ENCODE measurements around the gene ICAM1. TPM values are rescaled to one million over a fixed set of nuclear protein-coding genes. Genes with fewer than 3 reads are reported as not detected.

ICAM1 gene
- polyA plus RNA-seq, 3 donors = 21.6 to 118 (median 40.8) TPM

GRCh38 chr19:10222201-10222890 is 48.6 kb upstream of the ICAM1 start:
- H3K9ac ChIP-seq (ENCODE audit: insufficient read depth, low read length, poor library complexity, severe bottlenecking) = no peak overlapping the region
- Mint-ChIP-seq H3K4me1 (peaks cover 15% of the 10 kb centered on the region), H3K9me3 (peaks cover 0 to 2% (median 0%) of the 10 kb centered on the region in 7 donors), H3K27ac (peak overlapping the region; percentile 16 to 77 (median 44)), H3K36me3 (peaks cover 0 to 7% of the 10 kb centered on the region in 2 donors), H3K4me3 (peak overlapping the region; percentile 5 to 77), H3K27me3 (ENCODE audit: low read depth in 3 of 3) (peaks cover 3 to 13% (median 9%) of the 10 kb centered on the region in 3 donors)
- TF ChIP-seq CTCF (IDR thresholded peaks at IDR 0.05) = no peak
- 10% methylated on average over 5 of the region's 14 CpGs for WGBS (ENCODE audit: insufficient coverage)
- peak overlapping the region in 1 of 2 donors; percentile 16 for H3K27ac ChIP-seq (ENCODE audit: low read depth in 1 of 2, low read length in 2 of 2)
- H3K27me3 ChIP-seq (ENCODE audit: control insufficient read depth in 2 of 2, insufficient read depth in 2 of 2, low read length in 2 of 2) = no peaks in the 10 kb centered on the region
- no peaks in the 10 kb centered on the region for H4K20me1 ChIP-seq (ENCODE audit: insufficient read depth, low read length)
- DNase-seq = peak; percentile 52 to 66 (median 64)
- peaks cover 9 to 23% of the 10 kb centered on the region in 2 donors for H3K4me1 ChIP-seq (ENCODE audit: control insufficient read depth in 1 of 2, insufficient read depth in 2 of 2, low read length in 2 of 2)
- no peak overlapping the region for H2AFZ ChIP-seq (ENCODE audit: insufficient read depth, low read depth, low read length, poor library complexity, severe bottlenecking)
- no peaks in the 10 kb centered on the region for H3K79me2 ChIP-seq (ENCODE audit: insufficient read depth, low read length)
- H3K36me3 ChIP-seq (replicated peaks in 1 of 2; ENCODE audit: control insufficient read depth in 1 of 2, insufficient read depth in 2 of 2, low read length in 2 of 2) = no peaks in the 10 kb centered on the region
- intact Hi-C loops (cut with micrococcal nuclease) = no loop called here
- peaks cover 0 to 2% of the 10 kb centered on the region in 2 donors for H3K9me3 ChIP-seq (replicated peaks in 1 of 2; ENCODE audit: control insufficient read depth in 1 of 2, insufficient read depth in 1 of 2, low read length in 2 of 2)
- no peak overlapping the region for H3K4me3 ChIP-seq (replicated peaks in 1 of 3; ENCODE audit: low read depth in 2 of 3, low read length in 3 of 3)
- peak overlapping the region; percentile 24 for H3K4me2 ChIP-seq (replicated peaks; ENCODE audit: extremely low read depth, low read length, poor library complexity, severe bottlenecking)

GRCh38 chr19:10223488-10224213 is 47.3 kb upstream of the ICAM1 start:
- no peaks in the 10 kb centered on the region for H4K20me1 ChIP-seq (ENCODE audit: insufficient read depth, low read length)
- Mint-ChIP-seq H3K4me3 (no peak overlapping the region), H3K27me3 (ENCODE audit: low read depth in 3 of 3) (peaks cover 3 to 13% (median 9%) of the 10 kb centered on the region in 3 donors), H3K4me1 (peaks cover 22% of the 10 kb centered on the region), H3K36me3 (peaks cover 0 to 7% of the 10 kb centered on the region in 2 donors), H3K9me3 (peaks cover 0 to 2% (median 0%) of the 10 kb centered on the region in 7 donors), H3K27ac (no peak overlapping the region)
- no peak for DNase-seq
- H2AFZ ChIP-seq (ENCODE audit: insufficient read depth, low read depth, low read length, poor library complexity, severe bottlenecking) = no peak overlapping the region
- no peak overlapping the region for H3K9ac ChIP-seq (ENCODE audit: insufficient read depth, low read length, poor library complexity, severe bottlenecking)
- no peak for TF ChIP-seq CTCF (IDR thresholded peaks at IDR 0.05)
- H3K4me2 ChIP-seq (replicated peaks; ENCODE audit: extremely low read depth, low read length, poor library complexity, severe bottlenecking) = no peak overlapping the region
- H3K79me2 ChIP-seq (ENCODE audit: insufficient read depth, low read length) = no peaks in the 10 kb centered on the region
- intact Hi-C loops (cut with micrococcal nuclease) = no loop called here
- H3K9me3 ChIP-seq (replicated peaks in 1 of 2; ENCODE audit: control insufficient read depth in 1 of 2, insufficient read depth in 1 of 2, low read length in 2 of 2) = peaks cover 0 to 6% of the 10 kb centered on the region in 2 donors
- no peaks in the 10 kb centered on the region for H3K36me3 ChIP-seq (replicated peaks in 1 of 2; ENCODE audit: control insufficient read depth in 1 of 2, insufficient read depth in 2 of 2, low read length in 2 of 2)
- no peaks in the 10 kb centered on the region for H3K27me3 ChIP-seq (ENCODE audit: control insufficient read depth in 2 of 2, insufficient read depth in 2 of 2, low read length in 2 of 2)
- no peak overlapping the region for H3K27ac ChIP-seq (ENCODE audit: low read depth in 1 of 2, low read length in 2 of 2)
- WGBS (ENCODE audit: insufficient coverage) = 94% methylated on average over 20 of the region's 28 CpGs
- H3K4me1 ChIP-seq (ENCODE audit: control insufficient read depth in 1 of 2, insufficient read depth in 2 of 2, low read length in 2 of 2) = peaks cover 15 to 30% of the 10 kb centered on the region in 2 donors
- H3K4me3 ChIP-seq (replicated peaks in 1 of 3; ENCODE audit: low read depth in 2 of 3, low read length in 3 of 3) = no peak overlapping the region

Data from CD14-positive monocyte (primary cell).